C4-2B (cell line): Measurements from ENCODE around the gene FRMD8.

Experiments used
- ZFX ChIP-seq: fragments of 450-650 bp; IDR thresholded peaks from 2 replicates; pipeline ENCODE4 v1.6.1; 2017
- TF ChIP-seq, protein P1 (sequence below): fragments of 450-650 bp; conservative IDR thresholded peaks from 2 replicates; pipeline ENCODE4 v1.5.1; 2017; ENCODE audit warnings: mild to moderate bottlenecking

DNA sequence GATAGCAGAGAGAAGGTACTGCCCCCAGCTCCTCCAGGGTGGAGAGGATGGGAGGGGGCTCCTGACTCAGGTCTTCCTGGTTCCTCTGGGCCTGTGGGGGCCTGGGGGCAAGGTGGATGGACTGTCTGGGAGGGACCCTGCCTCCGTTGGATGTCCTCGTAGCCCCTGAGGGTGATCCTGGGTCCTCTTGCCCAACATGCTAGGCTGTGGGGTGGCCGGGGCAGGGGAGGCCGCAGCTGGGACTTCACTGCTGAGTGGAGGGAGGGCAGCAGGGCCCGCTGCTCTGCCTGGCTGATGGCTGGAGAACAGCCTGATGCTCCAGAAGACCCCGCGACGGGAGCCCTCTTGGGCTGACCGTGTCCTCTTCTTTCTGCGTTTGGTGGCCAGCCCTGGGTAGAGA, 13.4 kb downstream of the FRMD8 start:
- TF ChIP-seq, protein P1, sequence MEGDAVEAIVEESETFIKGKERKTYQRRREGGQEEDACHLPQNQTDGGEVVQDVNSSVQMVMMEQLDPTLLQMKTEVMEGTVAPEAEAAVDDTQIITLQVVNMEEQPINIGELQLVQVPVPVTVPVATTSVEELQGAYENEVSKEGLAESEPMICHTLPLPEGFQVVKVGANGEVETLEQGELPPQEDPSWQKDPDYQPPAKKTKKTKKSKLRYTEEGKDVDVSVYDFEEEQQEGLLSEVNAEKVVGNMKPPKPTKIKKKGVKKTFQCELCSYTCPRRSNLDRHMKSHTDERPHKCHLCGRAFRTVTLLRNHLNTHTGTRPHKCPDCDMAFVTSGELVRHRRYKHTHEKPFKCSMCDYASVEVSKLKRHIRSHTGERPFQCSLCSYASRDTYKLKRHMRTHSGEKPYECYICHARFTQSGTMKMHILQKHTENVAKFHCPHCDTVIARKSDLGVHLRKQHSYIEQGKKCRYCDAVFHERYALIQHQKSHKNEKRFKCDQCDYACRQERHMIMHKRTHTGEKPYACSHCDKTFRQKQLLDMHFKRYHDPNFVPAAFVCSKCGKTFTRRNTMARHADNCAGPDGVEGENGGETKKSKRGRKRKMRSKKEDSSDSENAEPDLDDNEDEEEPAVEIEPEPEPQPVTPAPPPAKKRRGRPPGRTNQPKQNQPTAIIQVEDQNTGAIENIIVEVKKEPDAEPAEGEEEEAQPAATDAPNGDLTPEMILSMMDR = no peak
- no peak for TF ChIP-seq ZFX
